Hepatocyte (in vitro differentiated cells): ENCODE data around the gene HSD17B1.

ENCODE experiments used
- EZH2 ChIP-seq: fragments of 200-600 bp; sonication (generic); IDR thresholded peaks from 2 replicates; pipeline ENCODE4 v1.6.1; 2016; ENCODE audit warnings: antibody characterized with exemption, mild to moderate bottlenecking, borderline replicate concordance
- EZH2phosphoT487 ChIP-seq: fragments of 200-600 bp; sonication (generic); IDR thresholded peaks from one replicate; pipeline ENCODE4 v1.6.1; 2018; ENCODE audit warnings: antibody characterized with exemption, mild to moderate bottlenecking, low read depth, moderate library complexity; ENCODE audit not compliant: unreplicated experiment, severe bottlenecking
- TF ChIP-seq, protein P1 (sequence below): fragments of 200-600 bp; sonication (generic); IDR thresholded peaks from 2 replicates; pipeline ENCODE4 v1.5.1; 2016; ENCODE audit warnings: antibody characterized with exemption, mild to moderate bottlenecking; ENCODE audit not compliant: poor library complexity

DNA sequence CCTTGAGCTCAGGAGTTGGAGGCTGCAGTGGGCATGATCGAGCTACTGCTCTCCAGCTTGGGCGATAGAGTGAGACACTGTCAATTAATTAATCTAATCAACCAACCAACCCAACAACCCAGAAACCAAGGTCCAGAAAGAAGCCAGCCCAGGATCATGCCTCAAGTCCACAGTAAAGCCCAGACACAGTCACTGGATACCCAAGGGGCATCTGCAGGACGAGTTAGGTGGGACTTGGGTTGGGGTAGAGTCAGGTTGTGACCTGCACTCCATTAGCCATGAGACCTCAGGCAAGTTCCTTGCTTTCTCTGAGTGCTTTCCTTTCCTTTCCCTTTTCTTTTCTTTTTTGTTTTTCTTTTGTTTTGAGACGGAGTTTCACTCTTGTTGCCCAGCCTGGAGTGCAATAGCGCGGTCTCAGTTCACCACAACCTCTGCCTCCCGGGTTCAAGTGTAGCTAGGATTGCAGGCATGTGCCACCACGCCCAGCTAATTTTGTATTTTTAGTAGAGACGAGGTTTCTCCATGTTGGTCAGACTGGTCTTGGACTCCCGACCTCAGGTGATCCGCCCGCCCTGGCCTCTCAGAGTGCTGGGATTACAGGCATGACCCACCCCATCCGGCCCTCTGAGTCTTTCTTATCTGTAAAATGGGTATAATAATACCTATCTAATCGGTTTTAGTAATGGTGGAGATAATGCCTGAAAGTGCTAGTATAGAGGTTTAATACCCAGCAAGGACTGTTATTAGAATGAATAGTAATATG is 3.5 kb upstream of the HSD17B1 start:
- TF ChIP-seq, protein P1, sequence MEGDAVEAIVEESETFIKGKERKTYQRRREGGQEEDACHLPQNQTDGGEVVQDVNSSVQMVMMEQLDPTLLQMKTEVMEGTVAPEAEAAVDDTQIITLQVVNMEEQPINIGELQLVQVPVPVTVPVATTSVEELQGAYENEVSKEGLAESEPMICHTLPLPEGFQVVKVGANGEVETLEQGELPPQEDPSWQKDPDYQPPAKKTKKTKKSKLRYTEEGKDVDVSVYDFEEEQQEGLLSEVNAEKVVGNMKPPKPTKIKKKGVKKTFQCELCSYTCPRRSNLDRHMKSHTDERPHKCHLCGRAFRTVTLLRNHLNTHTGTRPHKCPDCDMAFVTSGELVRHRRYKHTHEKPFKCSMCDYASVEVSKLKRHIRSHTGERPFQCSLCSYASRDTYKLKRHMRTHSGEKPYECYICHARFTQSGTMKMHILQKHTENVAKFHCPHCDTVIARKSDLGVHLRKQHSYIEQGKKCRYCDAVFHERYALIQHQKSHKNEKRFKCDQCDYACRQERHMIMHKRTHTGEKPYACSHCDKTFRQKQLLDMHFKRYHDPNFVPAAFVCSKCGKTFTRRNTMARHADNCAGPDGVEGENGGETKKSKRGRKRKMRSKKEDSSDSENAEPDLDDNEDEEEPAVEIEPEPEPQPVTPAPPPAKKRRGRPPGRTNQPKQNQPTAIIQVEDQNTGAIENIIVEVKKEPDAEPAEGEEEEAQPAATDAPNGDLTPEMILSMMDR, result no peak
- TF ChIP-seq EZH2 (no peak), EZH2phosphoT487 (no peak)
